ENCODE results near the gene ARHGEF17. TPM values are rescaled to one million over a fixed set of nuclear protein-coding genes. Genes with fewer than 3 reads are reported as not detected.

Gene ARHGEF17
- total RNA-seq, 1 donor from 2014 or later, result 104 TPM

DNA sequence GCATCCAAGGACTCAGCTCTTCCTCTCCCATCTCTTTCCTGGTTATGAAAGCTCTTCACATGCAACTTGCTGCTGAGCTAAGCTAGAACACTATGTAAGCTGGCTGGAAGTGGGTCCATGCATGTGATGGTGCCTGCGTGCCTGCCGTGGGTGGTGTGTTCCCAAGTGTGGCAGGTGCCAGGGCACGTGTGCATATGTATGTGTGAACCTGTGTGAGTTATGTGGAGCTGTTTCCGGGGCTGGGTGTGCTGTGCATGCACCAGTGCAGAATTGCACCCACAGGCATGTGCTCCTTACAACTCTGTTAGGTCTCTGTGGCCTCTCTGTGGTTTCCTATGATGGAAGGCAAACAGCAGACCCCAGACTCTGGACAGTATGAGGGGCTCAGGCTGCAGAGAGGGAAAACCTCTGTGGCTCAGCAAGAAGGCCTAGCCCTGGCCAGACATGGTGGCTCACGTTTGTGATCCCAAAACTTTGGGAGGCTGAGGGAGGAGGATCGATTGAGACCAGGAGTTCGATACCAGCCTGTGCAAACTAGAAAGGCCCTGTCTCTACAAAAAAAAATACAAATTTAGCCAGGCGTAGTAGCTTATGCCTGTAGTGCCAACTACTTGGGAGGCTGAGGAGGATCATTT is 40.1 kb upstream of the ARHGEF17 start:
- no peaks in the 10 kb centered on the region for H3K9me3 Mint-ChIP-seq (ENCODE audit: unreplicated experiment)
- peaks cover 9% of the 10 kb centered on the region for H3K4me1 Mint-ChIP-seq (ENCODE audit: unreplicated experiment)
- H3K27ac Mint-ChIP-seq (ENCODE audit: unreplicated experiment), result no peak overlapping the region
- TF ChIP-seq, protein P1, sequence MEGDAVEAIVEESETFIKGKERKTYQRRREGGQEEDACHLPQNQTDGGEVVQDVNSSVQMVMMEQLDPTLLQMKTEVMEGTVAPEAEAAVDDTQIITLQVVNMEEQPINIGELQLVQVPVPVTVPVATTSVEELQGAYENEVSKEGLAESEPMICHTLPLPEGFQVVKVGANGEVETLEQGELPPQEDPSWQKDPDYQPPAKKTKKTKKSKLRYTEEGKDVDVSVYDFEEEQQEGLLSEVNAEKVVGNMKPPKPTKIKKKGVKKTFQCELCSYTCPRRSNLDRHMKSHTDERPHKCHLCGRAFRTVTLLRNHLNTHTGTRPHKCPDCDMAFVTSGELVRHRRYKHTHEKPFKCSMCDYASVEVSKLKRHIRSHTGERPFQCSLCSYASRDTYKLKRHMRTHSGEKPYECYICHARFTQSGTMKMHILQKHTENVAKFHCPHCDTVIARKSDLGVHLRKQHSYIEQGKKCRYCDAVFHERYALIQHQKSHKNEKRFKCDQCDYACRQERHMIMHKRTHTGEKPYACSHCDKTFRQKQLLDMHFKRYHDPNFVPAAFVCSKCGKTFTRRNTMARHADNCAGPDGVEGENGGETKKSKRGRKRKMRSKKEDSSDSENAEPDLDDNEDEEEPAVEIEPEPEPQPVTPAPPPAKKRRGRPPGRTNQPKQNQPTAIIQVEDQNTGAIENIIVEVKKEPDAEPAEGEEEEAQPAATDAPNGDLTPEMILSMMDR (IDR thresholded peaks at IDR 0.05), result no peak
- H3K27me3 Mint-ChIP-seq (ENCODE audit: unreplicated experiment), result peaks cover 16% of the 10 kb centered on the region
- DNase-seq (ENCODE audit: extremely low spot score, unreplicated experiment), result peak; percentile 64
- H3K36me3 Mint-ChIP-seq (ENCODE audit: unreplicated experiment), result no peaks in the 10 kb centered on the region
- H3K4me3 Mint-ChIP-seq (ENCODE audit: unreplicated experiment), result no peak overlapping the region

DNA sequence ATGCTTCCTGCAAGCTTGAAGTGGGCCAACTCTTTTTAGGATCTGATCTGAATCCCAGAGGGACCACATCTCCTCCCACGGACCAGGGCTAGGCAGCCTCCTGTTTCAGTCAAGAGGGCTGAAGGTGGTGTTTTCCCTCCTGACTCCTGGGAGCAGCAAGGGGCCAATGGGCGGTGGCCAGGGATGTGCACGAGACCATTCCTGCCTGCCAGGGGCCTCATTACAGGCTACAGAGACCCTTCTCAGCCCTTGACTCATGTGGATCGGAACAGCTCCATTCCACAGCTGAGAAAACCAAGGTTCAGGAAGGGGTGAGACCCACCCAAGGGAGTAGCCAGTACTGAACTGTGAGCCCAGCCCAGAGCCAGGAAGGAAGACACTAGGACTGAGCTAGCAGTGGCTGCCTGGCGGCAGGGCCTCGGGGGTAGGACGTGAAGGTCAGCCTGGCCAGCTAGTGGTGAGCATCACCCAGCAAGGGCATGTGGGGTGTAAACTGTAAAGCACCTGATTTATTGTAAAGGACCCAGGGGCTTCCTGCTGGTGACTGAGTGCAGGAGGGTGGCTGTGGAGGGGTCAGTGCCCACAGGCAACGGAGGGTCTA is 39.3 kb upstream of the ARHGEF17 start:
- H3K27ac Mint-ChIP-seq (ENCODE audit: unreplicated experiment), result no peak overlapping the region
- peaks cover 13% of the 10 kb centered on the region for H3K27me3 Mint-ChIP-seq (ENCODE audit: unreplicated experiment)
- TF ChIP-seq, protein P1 (IDR thresholded peaks at IDR 0.05), result no peak
- no peaks in the 10 kb centered on the region for H3K36me3 Mint-ChIP-seq (ENCODE audit: unreplicated experiment)
- peak; percentile 69 for DNase-seq (ENCODE audit: extremely low spot score, unreplicated experiment)
- peaks cover 11% of the 10 kb centered on the region for H3K4me1 Mint-ChIP-seq (ENCODE audit: unreplicated experiment)
- H3K9me3 Mint-ChIP-seq (ENCODE audit: unreplicated experiment), result no peaks in the 10 kb centered on the region
- H3K4me3 Mint-ChIP-seq (ENCODE audit: unreplicated experiment), result no peak overlapping the region

DNA sequence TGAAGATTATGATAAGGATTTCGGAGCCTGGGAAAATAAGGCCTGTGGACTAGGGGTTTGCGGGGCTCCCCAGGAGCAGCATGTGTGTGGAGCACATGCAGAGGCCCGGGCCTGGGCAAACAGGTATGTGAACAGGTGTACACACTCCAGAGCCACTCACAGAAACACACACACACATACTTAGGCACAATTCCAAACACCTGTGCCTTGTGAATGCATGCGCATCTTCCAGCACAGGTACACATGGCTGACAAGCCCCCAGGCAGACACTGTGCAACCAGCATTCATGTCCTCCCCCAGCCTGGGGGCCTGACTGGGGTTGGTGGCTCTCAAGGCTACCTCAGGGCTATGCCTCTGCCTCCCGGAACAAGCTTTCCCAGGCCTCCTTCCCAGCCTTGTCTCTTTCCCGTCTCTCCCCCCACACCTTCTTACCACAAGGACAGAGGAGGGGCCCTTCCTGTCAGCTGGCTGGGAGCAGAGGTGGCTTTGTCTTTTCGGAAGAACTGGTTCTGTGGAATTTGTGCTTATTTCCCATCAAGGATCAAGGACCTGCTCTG is 38.5 kb upstream of the ARHGEF17 start:
- no peak overlapping the region for H3K27ac Mint-ChIP-seq (ENCODE audit: unreplicated experiment)
- peaks cover 12% of the 10 kb centered on the region for H3K27me3 Mint-ChIP-seq (ENCODE audit: unreplicated experiment)
- no peaks in the 10 kb centered on the region for H3K36me3 Mint-ChIP-seq (ENCODE audit: unreplicated experiment)
- no peak for DNase-seq (ENCODE audit: extremely low spot score, unreplicated experiment)
- no peaks in the 10 kb centered on the region for H3K9me3 Mint-ChIP-seq (ENCODE audit: unreplicated experiment)
- H3K4me3 Mint-ChIP-seq (ENCODE audit: unreplicated experiment), result no peak overlapping the region
- TF ChIP-seq, protein P1 (IDR thresholded peaks at IDR 0.05), result no peak
- H3K4me1 Mint-ChIP-seq (ENCODE audit: unreplicated experiment), result peaks cover 11% of the 10 kb centered on the region

DNA sequence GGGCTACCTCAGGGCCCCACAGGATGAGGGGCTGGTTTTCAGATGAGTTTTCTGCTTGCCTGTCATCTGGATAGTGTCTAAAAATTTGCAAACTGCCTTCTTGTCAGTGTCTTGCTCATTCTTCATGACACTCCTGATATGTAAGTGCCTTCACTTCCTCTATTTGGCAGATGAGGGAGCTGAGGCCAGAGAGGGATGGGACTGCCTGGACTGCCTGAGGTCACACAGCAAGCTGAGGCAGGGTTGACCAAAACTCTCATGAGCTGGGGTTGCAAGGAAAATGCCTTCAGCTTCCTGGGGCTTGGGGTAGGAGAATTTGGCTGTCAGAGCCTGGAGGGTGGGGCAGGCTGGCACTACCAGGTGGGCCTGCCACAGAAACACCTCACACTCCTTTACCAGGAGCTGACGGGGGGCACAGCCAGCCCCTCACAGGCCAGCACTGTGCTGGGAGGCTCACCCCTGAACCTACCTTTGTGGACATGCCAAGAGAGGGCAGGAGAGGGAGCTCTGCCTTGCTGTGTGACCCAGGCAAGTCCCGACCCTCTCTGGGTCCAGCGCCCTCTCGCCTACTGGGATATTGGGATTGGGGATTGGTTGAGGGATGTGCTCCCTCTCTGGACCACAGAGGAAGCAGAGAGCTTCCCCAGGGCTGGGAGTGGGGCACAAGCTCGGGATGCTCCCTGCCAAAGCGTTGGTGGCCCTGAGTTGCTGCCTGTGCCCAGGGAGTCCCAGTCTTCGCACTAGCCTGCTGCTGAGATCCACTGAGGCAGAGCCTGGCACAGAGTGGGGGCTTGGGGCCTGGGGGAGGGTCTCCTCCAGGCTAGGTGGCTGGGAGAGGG is 37.8 kb upstream of the ARHGEF17 start:
- Mint-ChIP-seq H3K9me3 (ENCODE audit: unreplicated experiment) (no peaks in the 10 kb centered on the region), H3K27me3 (ENCODE audit: unreplicated experiment) (peaks cover 8% of the 10 kb centered on the region), H3K36me3 (ENCODE audit: unreplicated experiment) (no peaks in the 10 kb centered on the region), H3K4me3 (ENCODE audit: unreplicated experiment) (no peak overlapping the region), H3K27ac (ENCODE audit: unreplicated experiment) (no peak overlapping the region), H3K4me1 (ENCODE audit: unreplicated experiment) (peaks cover 11% of the 10 kb centered on the region)
- DNase-seq (ENCODE audit: extremely low spot score, unreplicated experiment), result peak; percentile 67
- TF ChIP-seq, protein P1 (IDR thresholded peaks at IDR 0.05), result no peak
